HCT116 (cell line): ENCODE data around the gene THBS3. TPM values are rescaled to one million over a fixed set of nuclear protein-coding genes. Genes with fewer than 3 reads are reported as not detected.

Source experiments
- ATAC-seq: fragments of 200-7000 bp; cut with Tn5 transposase; 2 replicates; pipeline ENCODE4 v1.9.1; 2020; ENCODE audit warnings: mild to moderate bottlenecking, moderate library complexity
- BruUV-seq: library from RNA; stranded (reverse); fragments of 400-500 nt; replicated peaks from 2 replicates; lab custom pipeline; 2021; lab: Mats Ljungman, UMichigan
- CTCF ChIA-PET: fragments of 300-600 bp; sonication (Branson Sonifier 250); formaldehyde crosslinking; loops from one replicate; lab custom pipeline; 2021; ENCODE audit warnings: antibody characterized with exemption; lab: Charles Lee
- POLR2A ChIA-PET: fragments of 300-600, 350-600 bp; sonication (Branson Sonifier 250); formaldehyde crosslinking; loops from one replicate; lab custom pipeline; 2021; ENCODE audit warnings: antibody characterized with exemption; lab: Charles Lee
- RAD21 ChIA-PET, 2 experiments: fragments of 300-600 bp; sonication (Branson Sonifier 250); formaldehyde crosslinking; loops; one replicate each; lab custom pipeline; 2023; ENCODE audit warnings: low total read pairs in 2 of 2; ENCODE audit not compliant: uncharacterized antibody in 2 of 2, unreplicated experiment in 2 of 2, low non-redundant PET in 1 of 2; lab: Charles Lee
- DNase-seq: peaks from one replicate; pipeline ENCODE4 v3.0.0-alpha.2; 2010; ENCODE audit warnings: low read depth, low spot score
- H2AFZ ChIP-seq: fragments of 200-600 bp; shearing (Covaris generic), sonication (generic); 2 replicates; pipeline ENCODE4 v1.6.1; 2017; ENCODE audit warnings: low read depth, mixed run types, mixed read lengths, antibody characterized with exemption, low read length; ENCODE audit not compliant: poor library complexity, severe bottlenecking
- H3K27ac ChIP-seq: 2 replicates; pipeline ENCODE4 v1.5.1; 2012; ENCODE audit warnings: low read depth, low read length
- H3K27me3 ChIP-seq: fragments of 200-600 bp; sonication (generic); 2 replicates; pipeline ENCODE4 v1.6.1; 2016; ENCODE audit warnings: mixed run types, low read length, mixed read lengths; ENCODE audit not compliant: insufficient read depth
- H3K36me3 ChIP-seq, 2 experiments: fragments of 200-500 bp in 1 of 2; fragments of 200-600 bp in 1 of 2; sonication (Bioruptor generic) in 1 of 2; sonication (generic) in 1 of 2; 2 replicates each; pipeline versions ENCODE4 v1.5.1 to v1.6.1; 2014 to 2016; ENCODE audit warnings: low read length in 2 of 2, inconsistent platforms in 1 of 2, mixed read lengths in 1 of 2, mixed run types in 1 of 2; ENCODE audit not compliant: insufficient read depth in 2 of 2, control insufficient read depth in 1 of 2
- H3K4me1 ChIP-seq, 2 experiments: fragments of 200-600 bp in 1 of 2; sonication (generic) in 1 of 2; 2 replicates each; pipeline versions ENCODE4 v1.5.1 to v1.6.1; 2012 to 2017; ENCODE audit warnings: low read length in 2 of 2, inconsistent platforms in 1 of 2, mild to moderate bottlenecking in 1 of 2, mixed read lengths in 1 of 2, mixed run types in 1 of 2, moderate library complexity in 1 of 2; ENCODE audit not compliant: insufficient read depth in 2 of 2, control insufficient read depth in 1 of 2
- H3K4me2 ChIP-seq: fragments of 200-600 bp; sonication (generic); 2 replicates; pipeline ENCODE4 v1.6.1; 2017; ENCODE audit warnings: mixed run types, low read length, mixed read lengths
- H3K4me3 ChIP-seq, 2 experiments: fragments of 200-600 bp in 1 of 2; sonication (generic) in 1 of 2; replicated peaks in 1 of 2; 2 replicates each; pipeline ENCODE4 v1.5.1; 2011 to 2016; ENCODE audit warnings: low read length in 2 of 2, control low read depth in 1 of 2, low read depth in 1 of 2, mild to moderate bottlenecking in 1 of 2, mixed read lengths in 1 of 2, mixed run types in 1 of 2
- H3K79me2 ChIP-seq: fragments of 200-600 bp; sonication (generic); 2 replicates; pipeline ENCODE4 v1.6.1; 2017; ENCODE audit warnings: mild to moderate bottlenecking, mixed run types, low read length, moderate library complexity, mixed read lengths; ENCODE audit not compliant: insufficient read depth
- H3K9ac ChIP-seq: fragments of 200-600 bp; sonication (generic); 2 replicates; pipeline ENCODE4 v1.6.1; 2016; ENCODE audit warnings: low read length, mixed read lengths
- H3K9me2 ChIP-seq: fragments of 200-600 bp; sonication (generic), shearing (Covaris generic); 2 replicates; pipeline ENCODE4 v1.6.1; 2017; ENCODE audit warnings: mixed run types, mild to moderate bottlenecking, moderate library complexity; ENCODE audit not compliant: insufficient read depth
- H3K9me3 ChIP-seq, 2 experiments: fragments of 200-500 bp in 1 of 2; fragments of 200-600 bp in 1 of 2; sonication (Bioruptor generic) in 1 of 2; sonication (generic) in 1 of 2; 2 replicates each; pipeline ENCODE4 v1.6.1; 2014 to 2017; ENCODE audit warnings: low read length in 2 of 2, mixed read lengths in 2 of 2, inconsistent platforms in 1 of 2, low read depth in 1 of 2, mild to moderate bottlenecking in 1 of 2, mixed run types in 1 of 2, moderate library complexity in 1 of 2; ENCODE audit not compliant: control insufficient read depth in 1 of 2, insufficient read depth in 1 of 2
- H4K20me1 ChIP-seq: fragments of 200-600 bp; sonication (generic), shearing (Covaris generic); 2 replicates; pipeline ENCODE4 v1.6.1; 2017; ENCODE audit warnings: mixed run types, mild to moderate bottlenecking, moderate library complexity; ENCODE audit not compliant: insufficient read depth
- CEBPB ChIP-seq: IDR thresholded peaks from 2 replicates; pipeline ENCODE4 v1.6.1; 2012; ENCODE audit warnings: low read depth
- EGR1 ChIP-seq: IDR thresholded peaks from 2 replicates; pipeline ENCODE4 v1.6.1; 2012; ENCODE audit warnings: low read depth
- FOSL1 ChIP-seq: IDR thresholded peaks from 2 replicates; pipeline ENCODE4 v1.6.1; 2012; ENCODE audit warnings: low read depth
- JUND ChIP-seq: IDR thresholded peaks from 2 replicates; pipeline ENCODE4 v1.6.1; 2012
- MAX ChIP-seq: IDR thresholded peaks from 2 replicates; pipeline ENCODE4 v1.6.1; 2012
- POLR2AphosphoS5 ChIP-seq: IDR thresholded peaks from 2 replicates; pipeline ENCODE4 v1.6.1; 2011; ENCODE audit warnings: mild to moderate bottlenecking, low read depth, low read length, moderate library complexity
- SIN3A ChIP-seq: IDR thresholded peaks from 2 replicates; pipeline ENCODE4 v1.6.1; 2012; ENCODE audit warnings: low read depth
- SRF ChIP-seq: IDR thresholded peaks from 2 replicates; pipeline ENCODE4 v1.6.1; 2012; ENCODE audit warnings: low read depth
- TCF7L2 ChIP-seq: IDR thresholded peaks from 2 replicates; pipeline ENCODE4 v1.7.0; 2011; ENCODE audit warnings: borderline replicate concordance, inconsistent platforms; ENCODE audit not compliant: insufficient read depth, insufficient read length; ENCODE audit errors: extremely low read depth
- ZNF274 ChIP-seq: fragments of 200-500 bp; sonication (Bioruptor generic); IDR thresholded peaks from 2 replicates; pipeline ENCODE4 v1.6.1; 2014; ENCODE audit warnings: mild to moderate bottlenecking, low read depth, low read length, inconsistent platforms
- intact Hi-C: fragments of 100-400 bp; cut with micrococcal nuclease; formaldehyde crosslinking; loops from 2 replicates; pipeline ENCODE4 v1.10.0; 2022
- total RNA-seq: library from RNA; stranded (reverse); gene quantifications from one replicate; pipeline ENCODE4 v1.2.1, GENCODE V29; 2021; ENCODE audit not compliant: unreplicated experiment
- TF ChIP-seq, protein P1 (sequence below): IDR thresholded peaks from 2 replicates; pipeline ENCODE4 v1.6.1; 2012
- TF ChIP-seq, protein P2 (sequence below): IDR thresholded peaks from 2 replicates; pipeline ENCODE4 v1.6.1; 2011; ENCODE audit warnings: mild to moderate bottlenecking, low read length, moderate library complexity; ENCODE audit not compliant: insufficient replicate concordance; ENCODE audit errors: extremely low read depth

The THBS3 gene
- total RNA-seq, 1 experiment from 2014 or later, result 15.9 TPM

GRCh38 chr1:155197901-155198546, 9.7 kb downstream of the THBS3 start:
- Histone ChIP-seq H4K20me1 (no peaks in the 10 kb centered on the region), H3K4me1 (peaks cover 8 to 27% of the 10 kb centered on the region in 2 experiments; a peak in 3 of 4 replicates), H2AFZ (no peak overlapping the region), H3K4me3 (no peak overlapping the region), H3K27ac (no peak overlapping the region), H3K27me3 (no peaks in the 10 kb centered on the region), H3K79me2 (peaks cover 9% of the 10 kb centered on the region), H3K9ac (no peak overlapping the region), H3K4me2 (no peak overlapping the region), H3K9me2 (no peaks in the 10 kb centered on the region), H3K9me3 (no peaks in the 10 kb centered on the region), H3K36me3 (peaks cover 3 to 17% of the 10 kb centered on the region in 2 experiments; a peak in 2 of 4 replicates)
- POLR2A ChIA-PET, result no interaction called here
- intact Hi-C loops, result no loop called here
- CTCF ChIA-PET, result no interaction called here
- no TSS peak for BruUV-seq
- TF ChIP-seq, protein P1, sequence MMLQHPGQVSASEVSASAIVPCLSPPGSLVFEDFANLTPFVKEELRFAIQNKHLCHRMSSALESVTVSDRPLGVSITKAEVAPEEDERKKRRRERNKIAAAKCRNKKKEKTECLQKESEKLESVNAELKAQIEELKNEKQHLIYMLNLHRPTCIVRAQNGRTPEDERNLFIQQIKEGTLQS, result no peak
- TF ChIP-seq CEBPB (no peak), SRF (no peak), FOSL1 (no peak), EGR1 (no peak), JUND (no peak)
- ATAC-seq (no peak), DNase-seq (no peak)
- RAD21 ChIA-PET, result no interaction called here

DNA sequence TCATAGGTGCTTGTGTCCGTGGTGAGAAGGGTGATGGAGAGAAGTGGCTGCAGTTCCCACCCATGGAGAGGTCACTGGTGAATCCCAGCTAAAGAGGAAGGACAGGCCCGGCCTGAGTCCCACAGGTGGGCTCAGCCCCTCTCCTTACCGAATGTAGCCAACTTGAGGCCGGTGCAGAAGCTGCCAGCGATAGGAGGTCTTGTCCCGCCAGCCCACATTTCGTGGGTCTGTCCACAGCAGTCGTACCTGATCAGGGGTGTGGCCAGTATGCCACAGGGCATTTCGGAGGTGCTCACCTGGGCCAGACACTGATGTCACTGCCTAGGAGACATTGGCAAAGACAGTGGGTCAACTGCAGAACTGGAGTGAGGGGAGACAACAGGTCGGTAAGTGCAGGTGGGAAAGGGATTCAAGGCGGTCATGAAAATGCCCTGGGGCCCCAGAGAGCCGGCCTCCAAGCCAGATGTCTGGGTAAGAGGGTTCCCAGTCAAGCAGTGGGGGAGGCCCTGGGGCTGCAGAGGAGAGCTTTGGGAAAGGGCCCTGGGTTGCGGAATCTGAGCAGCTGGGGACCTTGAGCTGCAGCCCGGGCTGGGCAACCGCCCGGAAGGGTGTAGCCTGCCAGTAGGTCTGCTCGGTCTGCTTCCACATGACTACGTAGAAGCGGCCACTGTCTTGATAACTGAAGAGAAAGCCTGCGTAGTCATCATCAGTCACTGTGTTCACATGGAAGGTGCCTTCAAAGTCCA, 10.6 kb downstream of the THBS3 start:
- no peak for DNase-seq
- H3K4me3 ChIP-seq, result no peak overlapping the region
- no peaks in the 10 kb centered on the region for H4K20me1 ChIP-seq
- ChIA-PET RAD21 (no interaction called here), POLR2A (no interaction called here), CTCF (no interaction called here)
- H3K9ac ChIP-seq, result no peak overlapping the region
- H3K27me3 ChIP-seq, result no peaks in the 10 kb centered on the region
- H3K4me1 ChIP-seq, result peaks cover 14 to 36% of the 10 kb centered on the region in 2 experiments; a peak in 3 of 4 replicates
- H3K27ac ChIP-seq, result no peak overlapping the region
- peaks cover 9% of the 10 kb centered on the region for H3K79me2 ChIP-seq
- no peak overlapping the region for H3K4me2 ChIP-seq
- no peak for ATAC-seq
- no peak overlapping the region for H2AFZ ChIP-seq
- peaks cover 3 to 17% of the 10 kb centered on the region in 2 experiments; a peak in 2 of 4 replicates for H3K36me3 ChIP-seq
- intact Hi-C loops, result no loop called here
- no peaks in the 10 kb centered on the region for H3K9me3 ChIP-seq
- BruUV-seq, result no TSS peak
- no peaks in the 10 kb centered on the region for H3K9me2 ChIP-seq
- no peak for TF ChIP-seq MAX
- no peak for TF ChIP-seq POLR2AphosphoS5
- TF ChIP-seq ZNF274, result no peak
- TF ChIP-seq JUND, result no peak
- no peak for TF ChIP-seq SIN3A
- TF ChIP-seq, protein P2, sequence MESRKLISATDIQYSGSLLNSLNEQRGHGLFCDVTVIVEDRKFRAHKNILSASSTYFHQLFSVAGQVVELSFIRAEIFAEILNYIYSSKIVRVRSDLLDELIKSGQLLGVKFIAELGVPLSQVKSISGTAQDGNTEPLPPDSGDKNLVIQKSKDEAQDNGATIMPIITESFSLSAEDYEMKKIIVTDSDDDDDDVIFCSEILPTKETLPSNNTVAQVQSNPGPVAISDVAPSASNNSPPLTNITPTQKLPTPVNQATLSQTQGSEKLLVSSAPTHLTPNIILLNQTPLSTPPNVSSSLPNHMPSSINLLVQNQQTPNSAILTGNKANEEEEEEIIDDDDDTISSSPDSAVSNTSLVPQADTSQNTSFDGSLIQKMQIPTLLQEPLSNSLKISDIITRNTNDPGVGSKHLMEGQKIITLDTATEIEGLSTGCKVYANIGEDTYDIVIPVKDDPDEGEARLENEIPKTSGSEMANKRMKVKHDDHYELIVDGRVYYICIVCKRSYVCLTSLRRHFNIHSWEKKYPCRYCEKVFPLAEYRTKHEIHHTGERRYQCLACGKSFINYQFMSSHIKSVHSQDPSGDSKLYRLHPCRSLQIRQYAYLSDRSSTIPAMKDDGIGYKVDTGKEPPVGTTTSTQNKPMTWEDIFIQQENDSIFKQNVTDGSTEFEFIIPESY, result no peak
- TF ChIP-seq EGR1, result no peak
- TF ChIP-seq SRF, result no peak
- TF ChIP-seq TCF7L2, result no peak
